ENCODE measurements around the gene NPFF. TPM values are rescaled to one million over a fixed set of nuclear protein-coding genes. Genes with fewer than 3 reads are reported as not detected.

NPFF gene
- total RNA-seq, 1 experiment from 2014 or later, result 0.59 TPM

- DNase-seq (ENCODE audit: low spot score) (no peak), ATAC-seq (no peak)
- Mint-ChIP-seq H3K4me1 (peaks cover 8% of the 10 kb centered on the region), H3K36me3 (peaks cover 3% of the 10 kb centered on the region; the same call in 1 of the 2 replicates), H3K27ac (no peak overlapping the region), H3K4me3 (no peak overlapping the region), H3K9me3 (no peaks in the 10 kb centered on the region), H3K27me3 (ENCODE audit: low read depth) (no peaks in the 10 kb centered on the region)
- POLR2A ChIA-PET, result interaction anchor here (2.2 kb wide), 1 partner anchor 14 kb away, joined by 7 read pairs; the partner anchor contains the start of gene TARBP2
- TF ChIP-seq ELF4 (CRISPR knock-in tag; IDR thresholded peaks at IDR 0.05; ENCODE audit: low read depth), result no peak
- TF ChIP-seq PRDM15 (CRISPR knock-in tag; IDR thresholded peaks at IDR 0.05), result no peak
- CTCF ChIA-PET, result interaction anchor here (1.2 kb wide), 1 partner anchor 194 kb away, joined by 3 read pairs; the partner anchor contains the start of gene AAAS
Observed at GRCh38 chr12:53515291-53515680, 8.0 kb upstream of the NPFF start.

- Mint-ChIP-seq H3K27ac (no peak overlapping the region), H3K9me3 (no peaks in the 10 kb centered on the region), H3K36me3 (peaks cover 3% of the 10 kb centered on the region; the same call in 1 of the 2 replicates), H3K27me3 (ENCODE audit: low read depth) (no peaks in the 10 kb centered on the region), H3K4me1 (peaks cover 8% of the 10 kb centered on the region), H3K4me3 (no peak overlapping the region)
- ATAC-seq (no peak), DNase-seq (ENCODE audit: low spot score) (no peak)
- ChIA-PET POLR2A (interaction anchor here (2.2 kb wide), 1 partner anchor 14 kb away, joined by 7 read pairs; the partner anchor contains the start of gene TARBP2), CTCF (interaction anchor here (1.4 kb wide), 1 partner anchor 29 kb away, joined by 3 read pairs; no protein-coding TSS in a partner anchor)
- no peak for TF ChIP-seq MAX (CRISPR knock-in tag; IDR thresholded peaks at IDR 0.05)
- TF ChIP-seq CBFB (CRISPR knock-in tag; IDR thresholded peaks at IDR 0.05; ENCODE audit: low read depth), result no peak
Observed at GRCh38 chr12:53514628-53515290, 7.5 kb upstream of the NPFF start.

GRCh38 chr12:53513712-53514410, 6.6 kb upstream of the NPFF start:
- peaks cover 3% of the 10 kb centered on the region; the same call in 1 of the 2 replicates for H3K36me3 Mint-ChIP-seq
- no peak overlapping the region for H3K27ac Mint-ChIP-seq
- H3K4me1 Mint-ChIP-seq, result peaks cover 8% of the 10 kb centered on the region
- CTCF ChIA-PET, result interaction anchor here (1.4 kb wide), 1 partner anchor 30 kb away, joined by 3 read pairs; no protein-coding TSS in a partner anchor
- H3K9me3 Mint-ChIP-seq, result no peaks in the 10 kb centered on the region
- POLR2A ChIA-PET, result no interaction called here
- no peak for ATAC-seq
- DNase-seq (ENCODE audit: low spot score), result no peak
- H3K4me3 Mint-ChIP-seq, result no peak overlapping the region
- no peaks in the 10 kb centered on the region for H3K27me3 Mint-ChIP-seq (ENCODE audit: low read depth)
- TF ChIP-seq GTF2I (CRISPR knock-in tag; conservative IDR thresholded peaks at IDR 0.05), result no peak
- TF ChIP-seq HMGA2 (CRISPR knock-in tag; IDR thresholded peaks at IDR 0.05), result no peak
- TF ChIP-seq ETV6 (CRISPR knock-in tag; IDR thresholded peaks at IDR 0.05), result no peak
- TF ChIP-seq FOXK1 (CRISPR knock-in tag; IDR thresholded peaks at IDR 0.05), result no peak
- TF ChIP-seq STAT6 (CRISPR knock-in tag; conservative IDR thresholded peaks at IDR 0.05; ENCODE audit: low read depth), result no peak
- TF ChIP-seq ELF4 (CRISPR knock-in tag; IDR thresholded peaks at IDR 0.05; ENCODE audit: low read depth), result no peak
- no peak for TF ChIP-seq JUN (CRISPR knock-in tag; IDR thresholded peaks at IDR 0.05)
- TF ChIP-seq PRRX2 (CRISPR knock-in tag; IDR thresholded peaks at IDR 0.05), result no peak
- TF ChIP-seq NR3C1 (CRISPR knock-in tag; conservative IDR thresholded peaks at IDR 0.05; ENCODE audit: low read depth), result no peak
- TF ChIP-seq GRHL2 (CRISPR knock-in tag; IDR thresholded peaks at IDR 0.05; ENCODE audit: insufficient replicate concordance, severe bottlenecking), result no peak
- no peak for TF ChIP-seq JAZF1 (CRISPR knock-in tag; IDR thresholded peaks at IDR 0.05)
- no peak for TF ChIP-seq ESRRA (CRISPR knock-in tag; IDR thresholded peaks at IDR 0.05; ENCODE audit: borderline replicate concordance)
- no peak for TF ChIP-seq FOXJ3 (CRISPR knock-in tag; IDR thresholded peaks at IDR 0.05; ENCODE audit: borderline replicate concordance)
- TF ChIP-seq HMGXB4 (CRISPR knock-in tag; IDR thresholded peaks at IDR 0.05), result no peak
- no peak for TF ChIP-seq RORB (CRISPR knock-in tag; IDR thresholded peaks at IDR 0.05)
- TF ChIP-seq IRF2 (CRISPR knock-in tag; IDR thresholded peaks at IDR 0.05; ENCODE audit: borderline replicate concordance, low read depth), result no peak
- no peak for TF ChIP-seq ZNF512 (CRISPR knock-in tag; IDR thresholded peaks at IDR 0.05; ENCODE audit: borderline replicate concordance)
